Measurements from ENCODE around the gene MAPK4.
"Not testable (repeated sequence)": the region's sequence is repeated elsewhere in the genome, so short reads cannot be mapped to it uniquely, and the experiment has no call there.

Gene MAPK4

GRCh38 chr18:50769463-50769862 lies 209.6 kb downstream of the MAPK4 start:
- no peak for DNase-seq

GRCh38 chr18:50775207-50775606 lies 215.3 kb downstream of the MAPK4 start:
- no peak for DNase-seq

DNA sequence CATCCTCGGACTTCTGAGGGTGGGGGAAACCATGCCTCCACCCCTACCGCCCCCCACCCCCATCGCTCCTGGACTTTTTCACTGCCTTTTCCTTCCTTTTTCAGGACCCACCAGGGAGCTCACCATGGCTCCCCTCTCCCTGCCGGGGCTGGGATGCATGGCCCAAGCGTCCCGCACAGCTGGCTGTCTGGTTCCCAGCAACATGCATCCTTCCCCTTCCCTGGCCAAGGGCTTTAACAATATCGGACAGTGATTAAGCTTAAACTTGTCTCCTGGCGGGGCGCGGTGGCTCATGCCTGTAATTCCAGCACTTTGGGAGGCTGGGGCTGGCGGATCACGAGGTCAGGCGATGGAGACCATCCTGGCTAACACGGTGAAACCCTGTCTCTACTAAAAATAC lies 215.8 kb downstream of the MAPK4 start:
- no peak for DNase-seq

DNA sequence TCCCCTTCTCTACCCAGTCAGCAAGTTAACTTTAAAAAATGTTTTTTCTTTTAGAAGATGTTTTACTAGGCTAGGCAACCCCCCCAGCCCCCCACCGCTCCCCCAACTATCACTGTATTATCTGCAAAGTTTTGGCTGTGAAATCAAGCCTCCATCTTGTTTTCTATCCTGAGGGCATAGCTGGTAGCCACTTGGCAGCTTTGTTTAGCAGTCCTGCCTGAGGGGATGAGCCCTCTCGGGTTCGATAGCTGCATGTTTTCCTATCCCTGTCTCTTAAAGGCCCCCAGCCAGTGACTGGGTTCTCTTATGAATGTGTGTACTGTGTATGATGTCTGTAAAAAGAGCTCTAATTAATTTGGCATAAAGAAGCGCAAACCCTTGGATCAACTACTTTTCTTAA lies 216.5 kb downstream of the MAPK4 start:
- no peak for DNase-seq

DNA sequence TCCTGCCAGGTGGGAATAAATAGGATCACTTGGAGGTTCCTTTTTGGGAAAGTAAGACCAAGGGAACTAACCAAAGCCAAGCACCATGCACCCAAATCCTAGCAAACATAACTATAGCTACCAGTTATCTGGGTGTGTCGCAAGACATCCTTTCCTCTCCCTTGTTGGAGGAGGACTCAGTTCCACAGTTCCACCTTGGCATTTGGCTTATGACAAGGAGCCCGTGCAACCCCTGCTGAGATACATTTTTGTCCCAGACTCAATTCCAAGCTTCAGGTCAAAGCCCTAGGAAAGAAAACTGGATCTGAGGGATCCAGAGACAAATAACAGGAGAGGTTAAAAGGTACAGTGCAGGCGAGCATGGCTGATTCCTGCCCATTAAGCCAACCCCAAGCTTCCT lies 219.1 kb downstream of the MAPK4 start:
- not testable (repeated sequence) for DNase-seq

Data from fibroblast of skin of abdomen (primary cell).